T-helper 2 cell treated with Interferon-gamma antibody and Interleukin-4, amounts not matched to agents 5 μg/mL and 100 μg/mL, for 36 hours (primary cell): ENCODE data around the gene COL16A1.

Experiments used
- DNase-seq: peaks from one replicate; pipeline ENCODE4 v3.0.0; 2021; ENCODE audit warnings: low spot score
- H3K27ac Mint-ChIP-seq: one replicate; pipeline ENCODE4 v1.8.0; 2021; ENCODE audit warnings: mild to moderate bottlenecking, mixed read lengths
- H3K27me3 Mint-ChIP-seq: one replicate; pipeline ENCODE4 v1.8.0; 2021; ENCODE audit warnings: low read depth, mixed read lengths
- H3K36me3 Mint-ChIP-seq: one replicate; pipeline ENCODE4 v1.8.0; 2021; ENCODE audit warnings: low read depth, mixed read lengths
- H3K4me1 Mint-ChIP-seq: one replicate; pipeline ENCODE4 v1.8.0; 2021; ENCODE audit warnings: low read depth, mixed read lengths
- H3K4me3 Mint-ChIP-seq: one replicate; pipeline ENCODE4 v1.8.0; 2022; ENCODE audit warnings: mild to moderate bottlenecking, moderate library complexity, mixed read lengths
- H3K9me3 Mint-ChIP-seq: one replicate; pipeline ENCODE4 v1.8.0; 2021; ENCODE audit warnings: mixed read lengths

Gene COL16A1

GRCh38 chr1:31624731-31625514, 78.9 kb downstream of the COL16A1 start:
- Mint-ChIP-seq H3K4me1 (peaks cover 2% of the 10 kb centered on the region), H3K9me3 (no peaks in the 10 kb centered on the region), H3K27ac (no peak overlapping the region), H3K27me3 (no peaks in the 10 kb centered on the region), H3K36me3 (peaks cover 7% of the 10 kb centered on the region), H3K4me3 (no peak overlapping the region)
- no peak for DNase-seq

- H3K36me3 Mint-ChIP-seq, result peaks cover 3% of the 10 kb centered on the region
- no peaks in the 10 kb centered on the region for H3K9me3 Mint-ChIP-seq
- H3K4me3 Mint-ChIP-seq, result no peak overlapping the region
- DNase-seq, result no peak
- no peaks in the 10 kb centered on the region for H3K27me3 Mint-ChIP-seq
- H3K4me1 Mint-ChIP-seq, result peaks cover 2% of the 10 kb centered on the region
- H3K27ac Mint-ChIP-seq, result no peak overlapping the region
These were observed 79.5 kb downstream of the COL16A1 start for GRCh38 chr1:31624309-31624708.

- Mint-ChIP-seq H3K36me3 (peaks cover 2% of the 10 kb centered on the region), H3K9me3 (no peaks in the 10 kb centered on the region), H3K4me3 (no peak overlapping the region), H3K4me1 (peaks cover 2% of the 10 kb centered on the region), H3K27me3 (peaks cover 3% of the 10 kb centered on the region), H3K27ac (no peak overlapping the region)
- no peak for DNase-seq
These were observed 80.5 kb downstream of the COL16A1 start for GRCh38 chr1:31623365-31623764.

- Mint-ChIP-seq H3K9me3 (no peaks in the 10 kb centered on the region), H3K27me3 (peaks cover 9% of the 10 kb centered on the region), H3K36me3 (no peaks in the 10 kb centered on the region), H3K4me1 (peaks cover 4% of the 10 kb centered on the region), H3K4me3 (no peak overlapping the region), H3K27ac (no peak overlapping the region)
- no peak for DNase-seq
These were observed 81.7 kb downstream of the COL16A1 start for GRCh38 chr1:31621847-31622730.

DNA sequence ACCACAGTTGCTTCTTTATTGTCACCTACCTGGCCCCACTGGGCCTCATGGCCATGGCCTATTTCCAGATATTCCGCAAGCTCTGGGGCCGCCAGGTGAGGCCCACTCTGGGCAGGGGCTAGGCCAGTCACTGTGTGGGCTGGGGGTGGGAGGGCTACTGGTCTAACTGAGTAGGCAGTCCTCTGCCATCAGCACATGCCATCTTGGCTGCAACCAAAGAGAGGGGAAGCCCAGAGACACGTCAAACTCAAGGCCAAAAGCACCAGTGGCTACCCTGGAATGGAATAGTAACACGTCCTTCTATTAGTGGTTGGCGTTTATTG, 82.4 kb downstream of the COL16A1 start:
- no peaks in the 10 kb centered on the region for H3K36me3 Mint-ChIP-seq
- no peak overlapping the region for H3K4me3 Mint-ChIP-seq
- peaks cover 4% of the 10 kb centered on the region for H3K4me1 Mint-ChIP-seq
- H3K27me3 Mint-ChIP-seq, result peaks cover 15% of the 10 kb centered on the region
- no peak overlapping the region for H3K27ac Mint-ChIP-seq
- no peaks in the 10 kb centered on the region for H3K9me3 Mint-ChIP-seq
- no peak for DNase-seq

DNA sequence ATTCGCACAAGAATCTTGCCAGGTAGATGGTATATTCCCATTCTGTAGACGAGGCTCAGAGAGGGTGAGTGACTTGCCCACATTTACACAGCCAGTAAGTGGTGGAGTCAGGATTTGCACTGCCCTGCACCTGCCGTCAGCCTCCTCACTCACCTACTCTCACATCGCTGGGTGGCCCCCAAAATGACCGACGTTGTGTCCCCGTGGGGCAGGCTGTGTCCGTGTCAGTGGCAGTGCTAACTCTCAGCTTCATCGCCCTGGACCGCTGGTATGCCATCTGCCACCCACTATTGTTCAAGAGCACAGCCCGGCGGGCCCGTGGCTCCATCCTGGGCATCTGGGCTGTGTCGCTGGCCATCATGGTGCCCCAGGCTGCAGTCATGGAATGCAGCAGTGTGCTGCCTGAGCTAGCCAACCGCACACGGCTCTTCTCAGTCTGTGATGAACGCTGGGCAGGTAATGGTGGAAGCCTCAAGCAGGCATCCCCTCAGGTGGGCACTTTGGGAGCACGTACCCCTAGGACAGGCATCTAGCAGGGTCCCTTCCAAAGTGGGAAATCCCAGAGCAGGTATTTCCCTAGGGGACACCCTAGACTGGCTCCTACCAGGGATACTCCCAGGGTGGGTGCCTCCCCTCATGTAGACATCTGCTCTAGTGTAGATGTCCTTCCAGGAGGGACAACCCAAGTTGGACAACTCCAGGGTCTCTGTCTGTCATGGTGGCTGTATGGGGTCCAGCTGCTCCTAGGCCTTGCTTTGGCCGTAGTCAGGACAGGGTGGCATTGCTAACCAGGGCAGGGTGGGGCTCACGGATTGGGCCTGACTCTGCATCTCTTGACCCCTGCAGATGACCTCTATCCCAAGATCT, 83.0 kb downstream of the COL16A1 start:
- Mint-ChIP-seq H3K27ac (no peak overlapping the region), H3K9me3 (no peaks in the 10 kb centered on the region), H3K27me3 (peaks cover 19% of the 10 kb centered on the region), H3K36me3 (no peaks in the 10 kb centered on the region), H3K4me1 (peaks cover 4% of the 10 kb centered on the region), H3K4me3 (no peak overlapping the region)
- DNase-seq, result no peak

- H3K27ac Mint-ChIP-seq, result no peak overlapping the region
- H3K36me3 Mint-ChIP-seq, result no peaks in the 10 kb centered on the region
- no peak for DNase-seq
- H3K9me3 Mint-ChIP-seq, result no peaks in the 10 kb centered on the region
- H3K4me1 Mint-ChIP-seq, result peaks cover 2% of the 10 kb centered on the region
- peaks cover 22% of the 10 kb centered on the region for H3K27me3 Mint-ChIP-seq
- H3K4me3 Mint-ChIP-seq, result no peak overlapping the region
These were observed 84.6 kb downstream of the COL16A1 start for GRCh38 chr1:31618916-31619846.

DNA sequence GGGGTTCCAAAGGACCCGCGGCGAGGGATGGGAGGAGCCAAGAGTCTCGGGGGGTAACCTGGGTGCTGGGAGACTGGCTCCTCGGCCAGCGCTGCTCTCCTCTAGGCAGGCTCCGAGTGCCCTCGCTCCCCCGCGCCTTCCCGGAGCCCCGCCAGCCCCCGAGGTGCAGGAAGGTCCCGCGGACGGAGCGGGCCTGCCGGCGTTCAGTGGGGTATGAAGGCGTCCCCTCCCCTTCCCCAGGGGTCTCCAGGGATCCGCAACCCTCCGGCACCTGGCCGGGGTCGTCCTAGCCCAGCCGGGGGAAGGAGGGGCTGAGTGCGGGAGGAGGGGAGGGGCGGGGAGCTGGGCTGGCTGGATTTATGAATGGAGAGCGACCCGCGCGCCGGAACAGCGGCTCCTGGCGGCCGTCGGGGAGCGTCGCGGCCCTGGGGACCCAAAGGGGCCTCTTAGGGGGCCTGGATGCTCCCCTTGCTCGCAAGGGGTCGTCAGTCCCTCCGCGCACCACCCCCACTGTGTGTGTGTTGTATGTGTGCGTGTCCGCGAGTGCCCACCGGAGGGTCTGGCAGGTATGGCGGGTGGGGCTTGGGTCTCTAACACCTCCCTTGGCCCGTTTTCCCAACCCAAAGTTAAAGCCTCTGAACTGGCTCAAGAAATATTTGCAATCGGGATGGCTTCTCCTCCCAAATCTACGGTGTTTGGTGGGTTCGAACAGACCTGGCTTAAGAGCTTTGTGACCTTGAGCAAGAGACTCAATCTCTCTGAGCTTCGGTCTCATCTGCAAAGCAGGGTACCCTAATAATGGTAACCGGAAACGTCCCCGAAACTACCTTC, 85.7 kb downstream of the COL16A1 start:
- H3K27me3 Mint-ChIP-seq, result peaks cover 22% of the 10 kb centered on the region
- no peaks in the 10 kb centered on the region for H3K36me3 Mint-ChIP-seq
- no peak overlapping the region for H3K4me3 Mint-ChIP-seq
- no peaks in the 10 kb centered on the region for H3K9me3 Mint-ChIP-seq
- no peak for DNase-seq
- H3K27ac Mint-ChIP-seq, result no peak overlapping the region
- H3K4me1 Mint-ChIP-seq, result peaks cover 2% of the 10 kb centered on the region

DNA sequence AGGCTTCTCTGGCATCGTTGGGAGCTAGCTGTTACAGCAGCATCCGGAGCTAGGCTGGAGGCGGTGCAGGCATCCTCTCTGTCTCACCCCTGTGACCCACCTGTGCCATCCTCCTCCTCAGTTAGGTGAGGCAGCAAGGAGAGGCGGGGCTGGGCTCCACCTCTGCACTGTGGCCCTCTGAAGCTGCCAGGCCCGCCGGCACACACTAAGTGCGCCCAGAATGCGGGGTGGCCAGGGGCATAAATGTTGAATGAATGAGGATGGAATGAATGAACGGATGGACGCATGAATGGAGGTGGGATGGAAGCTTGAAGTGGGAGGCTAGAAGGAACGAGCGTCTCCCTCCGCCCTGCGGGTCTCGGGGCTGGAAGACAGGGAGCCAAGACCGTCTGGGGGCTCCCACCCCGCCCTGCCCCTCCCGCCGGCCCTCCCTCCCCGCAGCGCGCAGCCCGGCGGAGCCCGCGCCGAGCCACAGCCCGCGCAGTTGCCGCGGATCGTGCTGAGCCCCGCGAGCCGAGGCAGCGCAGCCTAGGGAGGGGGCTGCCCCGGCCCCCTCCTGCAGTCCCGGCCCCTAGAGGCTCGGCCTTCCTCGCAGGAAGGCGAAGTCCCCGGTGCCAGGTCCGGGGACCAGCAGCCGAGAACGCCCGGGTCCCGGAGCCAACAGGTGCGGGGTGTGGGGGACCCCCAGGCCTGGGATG, 86.5 kb downstream of the COL16A1 start, which contains the start of gene HCRTR1:
HCRTR1 (plus strand) TSS at position 472 of the 698 bp plus-strand sequence. CDS start 1,504 bp downstream, outside the sequence.
- Mint-ChIP-seq H3K36me3 (no peaks in the 10 kb centered on the region), H3K27ac (no peak within 1 kb of the TSS), H3K4me1 (peaks cover 2% of the 10 kb centered on the region), H3K4me3 (no peak within 1 kb of the TSS), H3K27me3 (peaks cover 25% of the 10 kb centered on the region), H3K9me3 (no peaks in the 10 kb centered on the region)
- DNase-seq, result no peak

DNA sequence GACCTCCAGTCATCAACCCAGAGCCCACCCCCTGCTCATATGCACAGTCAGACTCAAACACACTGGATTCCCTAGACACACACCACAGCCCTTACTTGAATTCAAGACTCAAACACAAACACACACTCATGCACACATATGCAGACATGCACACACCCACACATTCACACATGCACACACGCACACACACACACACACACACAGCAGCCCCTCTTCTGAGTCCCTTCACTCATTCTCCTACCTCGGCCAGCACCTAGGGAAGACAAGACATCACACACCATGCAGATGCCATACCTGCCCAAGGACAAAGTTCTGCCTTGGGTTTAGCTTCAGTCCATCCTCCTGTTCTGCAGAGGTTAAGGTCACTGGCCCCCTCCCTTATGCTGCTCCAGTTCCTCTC, 87.9 kb downstream of the COL16A1 start:
- H3K4me3 Mint-ChIP-seq, result no peak overlapping the region

GRCh38 chr1:31615414-31615813, 88.4 kb downstream of the COL16A1 start:
- Mint-ChIP-seq H3K27ac (no peak overlapping the region), H3K4me1 (peaks cover 2% of the 10 kb centered on the region), H3K9me3 (no peaks in the 10 kb centered on the region), H3K4me3 (no peak overlapping the region), H3K36me3 (no peaks in the 10 kb centered on the region), H3K27me3 (peaks cover 28% of the 10 kb centered on the region)
- DNase-seq, result no peak

More for the DNA sequence above, 87.9 kb downstream of the COL16A1 start:
- Mint-ChIP-seq H3K9me3 (no peaks in the 10 kb centered on the region), H3K27me3 (peaks cover 28% of the 10 kb centered on the region), H3K36me3 (no peaks in the 10 kb centered on the region), H3K4me1 (peaks cover 2% of the 10 kb centered on the region), H3K27ac (no peak overlapping the region)
- DNase-seq, result no peak
